Pancreas (tissue), 10 donors: Measurements from ENCODE around the gene MRM2. TPM values are rescaled to one million over a fixed set of nuclear protein-coding genes. Genes with fewer than 3 reads are reported as not detected.

Experiments
- ATAC-seq, 4 donors: fragments of 200-7000 bp; cut with Tn5 transposase; one replicate each; pipeline versions ENCODE4 v1.8.0 to v1.9.1; 2020; ENCODE audit warnings: mild to moderate bottlenecking in 4 of 4, moderate library complexity in 4 of 4
- DNase-seq, 6 donors: peaks; one replicate each; pipeline ENCODE4 v3.0.0-alpha.2; 2020
- FAIRE-seq: peaks from 2 replicates; lab custom pipeline; 2012; peaks lifted over from hg19 to GRCh38; lab: Jason Lieb, UNC
- H3K27ac ChIP-seq, 4 donors: fragments of 200-600 bp; sonication (generic); 1 replicate in 3 of 4; 2 replicates in 1 of 4; pipeline versions ENCODE4 v1.5.0 to v1.8.0; 2020
- H3K27me3 ChIP-seq, 4 donors: fragments of 200-600 bp; one replicate each; pipeline ENCODE4 v1.8.0; 2021
- H3K36me3 ChIP-seq, 3 donors: fragments of 200-600 bp; sonication (generic) in 1 of 3; one replicate each; pipeline versions ENCODE4 v1.5.0 to v1.8.0; 2020 to 2021
- H3K4me1 ChIP-seq, 3 donors: fragments of 200-600 bp; one replicate each; pipeline ENCODE4 v1.8.0; 2021
- H3K4me3 ChIP-seq, 4 donors: fragments of 200-600 bp; sonication (generic) in 2 of 4; one replicate each; pipeline versions ENCODE4 v1.5.0 to v1.8.0; 2020 to 2021
- H3K9me3 ChIP-seq, 4 donors: fragments of 200-600 bp; one replicate each; pipeline ENCODE4 v1.8.0; 2021
- WGBS, 2 donors: extraction: QIAGEN DNeasy Blood & Tissue Kit; methylation state at CpG; one replicate each; pipeline ENCODE4 v1.1.7; 2013; 5-methylcytosine and 5-hydroxymethylcytosine counted together
- intact Hi-C, 3 donors: fragments of 100-400 bp; cut with DNase I; formaldehyde crosslinking; loops; one replicate each; pipeline versions ENCODE4 v1.11.1 to v1.14.2; 2022
- polyA plus RNA-seq, 2 donors: library from polyadenylated mRNA; stranded (reverse); fragments of 200-250 nt; gene quantifications; one replicate each; pipeline ENCODE4 v1.2.3, GENCODE V29; 2013
- total RNA-seq, 6 donors: library from RNA; stranded (reverse); fragmentation: NEBNext Ultra II Directional in 4 of 6; extraction: Animal tissue kit (Norgen Biotek cat#: 25700) in 4 of 6; gene quantifications; one replicate each; pipeline versions ENCODE4 v1.2.1 to v1.2.4, GENCODE V29; 2021 to 2023
- TF ChIP-seq, protein P1 (sequence below), 4 donors: fragments of 200-600 bp; sonication (generic) in 3 of 4; IDR thresholded peaks; one replicate each; pipeline versions ENCODE4 v1.5.0 to v1.8.0; 2021; ENCODE audit warnings: antibody characterized with exemption in 4 of 4
- donor health status: healthy with polysubstance abuse.
- donor health status: DM: no; HTN: no; CAD: no; lungs with moderate emphysema.
- donor health status: DM: no; HTN: no; CAD: no.
- donor health status: control.
- donor health status: control.
- donor health status: Bipolar disorder and iron deficiency.
- donor health status: DM: yes; HTN: yes; CAD: no.
- donor health status: DM: no; HTN: no; CAD: no.
- donor health status: DM: no; HTN: no; CAD: no.
- donor health status: DM: yes; HTN: yes; CAD: no.

Gene MRM2
- total and polyA plus RNA-seq, 8 donors = 3.5 to 12.3 (median 7.8) TPM

GRCh38 chr7:2274666-2275065 lies 32.7 kb upstream of the MRM2 start:
- Histone ChIP-seq H3K36me3 (no peaks in the 10 kb centered on the region), H3K9me3 (no peaks in the 10 kb centered on the region), H3K27me3 (no peaks in the 10 kb centered on the region), H3K4me1 (no peaks in the 10 kb centered on the region), H3K27ac (no peak overlapping the region), H3K4me3 (no peak overlapping the region)
- intact Hi-C loops = no loop called here
- DNase-seq (no peak), ATAC-seq (no peak), FAIRE-seq (no peak)
- 75 to 87% methylated on average over 7 of the region's 7 CpGs for WGBS, 2 donors
- TF ChIP-seq, protein P1, sequence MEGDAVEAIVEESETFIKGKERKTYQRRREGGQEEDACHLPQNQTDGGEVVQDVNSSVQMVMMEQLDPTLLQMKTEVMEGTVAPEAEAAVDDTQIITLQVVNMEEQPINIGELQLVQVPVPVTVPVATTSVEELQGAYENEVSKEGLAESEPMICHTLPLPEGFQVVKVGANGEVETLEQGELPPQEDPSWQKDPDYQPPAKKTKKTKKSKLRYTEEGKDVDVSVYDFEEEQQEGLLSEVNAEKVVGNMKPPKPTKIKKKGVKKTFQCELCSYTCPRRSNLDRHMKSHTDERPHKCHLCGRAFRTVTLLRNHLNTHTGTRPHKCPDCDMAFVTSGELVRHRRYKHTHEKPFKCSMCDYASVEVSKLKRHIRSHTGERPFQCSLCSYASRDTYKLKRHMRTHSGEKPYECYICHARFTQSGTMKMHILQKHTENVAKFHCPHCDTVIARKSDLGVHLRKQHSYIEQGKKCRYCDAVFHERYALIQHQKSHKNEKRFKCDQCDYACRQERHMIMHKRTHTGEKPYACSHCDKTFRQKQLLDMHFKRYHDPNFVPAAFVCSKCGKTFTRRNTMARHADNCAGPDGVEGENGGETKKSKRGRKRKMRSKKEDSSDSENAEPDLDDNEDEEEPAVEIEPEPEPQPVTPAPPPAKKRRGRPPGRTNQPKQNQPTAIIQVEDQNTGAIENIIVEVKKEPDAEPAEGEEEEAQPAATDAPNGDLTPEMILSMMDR (IDR thresholded peaks at IDR 0.05) = no peak

GRCh38 chr7:2273866-2274265 lies 31.9 kb upstream of the MRM2 start:
- no peak for ATAC-seq
- H3K36me3 ChIP-seq = no peaks in the 10 kb centered on the region
- TF ChIP-seq, protein P1 (IDR thresholded peaks at IDR 0.05) = no peak
- H3K9me3 ChIP-seq = no peaks in the 10 kb centered on the region
- WGBS, 2 donors = 96 to 98% methylated on average over 20 of the region's 20 CpGs
- no peak overlapping the region for H3K27ac ChIP-seq
- H3K4me3 ChIP-seq = no peak overlapping the region
- intact Hi-C loops = no loop called here
- FAIRE-seq = no peak
- no peaks in the 10 kb centered on the region for H3K27me3 ChIP-seq
- H3K4me1 ChIP-seq = no peaks in the 10 kb centered on the region
- DNase-seq = no peak

- no peaks in the 10 kb centered on the region for H3K9me3 ChIP-seq
- TF ChIP-seq, protein P1 (IDR thresholded peaks at IDR 0.05) = no peak
- H3K27ac ChIP-seq = no peak overlapping the region
- ATAC-seq = no peak
- 88% methylated on average over 9 of the region's 9 CpGs for WGBS, 2 donors
- FAIRE-seq = no peak
- no peaks in the 10 kb centered on the region for H3K4me1 ChIP-seq
- no peak for DNase-seq
- H3K27me3 ChIP-seq = no peaks in the 10 kb centered on the region
- intact Hi-C loops = no loop called here
- H3K4me3 ChIP-seq = no peak overlapping the region
- no peaks in the 10 kb centered on the region for H3K36me3 ChIP-seq
These were observed 30.0 kb upstream of the MRM2 start for GRCh38 chr7:2272031-2272430.

DNA sequence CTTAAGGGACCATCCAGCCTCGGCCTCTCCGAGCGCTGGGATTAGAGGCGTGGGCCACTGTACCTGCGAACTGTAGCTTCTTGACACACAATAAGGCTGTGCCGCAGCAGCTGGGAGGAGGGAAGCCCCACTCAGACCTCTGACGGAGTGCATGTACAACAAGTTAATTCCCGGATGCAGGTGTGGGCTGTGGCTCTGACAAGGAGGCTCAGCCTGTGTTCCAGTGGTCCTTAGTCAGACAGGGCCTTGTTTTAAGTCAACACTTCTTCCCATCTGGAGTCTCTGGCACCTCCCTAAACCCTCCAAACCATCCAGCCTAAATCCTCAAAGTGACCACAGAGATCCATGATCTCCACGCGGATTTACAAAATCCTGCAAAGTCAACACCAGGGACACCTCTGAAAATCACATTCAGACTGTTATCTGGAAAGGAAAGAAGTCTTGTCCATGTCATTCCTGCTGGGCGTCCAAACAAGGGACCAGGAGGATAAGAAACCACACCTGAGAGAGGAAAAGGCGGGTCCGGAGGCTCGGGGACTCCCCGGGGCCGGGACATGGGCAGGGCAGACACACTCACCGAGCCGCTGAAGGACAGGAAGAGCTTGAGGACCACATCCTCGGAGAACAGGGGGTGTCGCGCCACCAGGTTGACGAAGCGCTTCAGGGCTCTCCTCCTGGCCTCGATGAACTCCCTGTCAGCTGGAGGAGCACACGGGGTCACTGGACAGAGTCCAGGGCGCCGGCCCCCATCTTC lies 29.4 kb upstream of the MRM2 start:
- H3K27me3 ChIP-seq = no peaks in the 10 kb centered on the region
- FAIRE-seq (no peak), DNase-seq (no peak), ATAC-seq (no peak)
- intact Hi-C loops = no loop called here
- H3K9me3 ChIP-seq = no peaks in the 10 kb centered on the region
- H3K27ac ChIP-seq = no peak overlapping the region
- H3K4me1 ChIP-seq = no peaks in the 10 kb centered on the region
- WGBS, 2 donors = 79 to 86% methylated on average over 25 to 27 of the region's 27 CpGs
- TF ChIP-seq, protein P1 (IDR thresholded peaks at IDR 0.05) = no peak
- no peaks in the 10 kb centered on the region for H3K36me3 ChIP-seq
- H3K4me3 ChIP-seq = no peak overlapping the region

GRCh38 chr7:2270495-2270894 lies 28.5 kb upstream of the MRM2 start:
- H3K9me3 ChIP-seq = no peaks in the 10 kb centered on the region
- DNase-seq (no peak), FAIRE-seq (no peak), ATAC-seq (no peak)
- H3K4me1 ChIP-seq = no peaks in the 10 kb centered on the region
- no peaks in the 10 kb centered on the region for H3K27me3 ChIP-seq
- no peak overlapping the region for H3K4me3 ChIP-seq
- H3K27ac ChIP-seq = no peak overlapping the region
- TF ChIP-seq, protein P1 (IDR thresholded peaks at IDR 0.05) = no peak
- intact Hi-C loops = no loop called here
- H3K36me3 ChIP-seq = no peaks in the 10 kb centered on the region
- 86 to 88% methylated on average over 8 of the region's 8 CpGs for WGBS, 2 donors
